Esophagus muscularis mucosa (tissue), 3 donors: ENCODE data around the gene R3HDM4.

ENCODE experiments used
- POLR2A ChIP-seq: fragments of 450-650 bp; IDR thresholded peaks from one replicate; pipeline ENCODE4 v1.6.1; 2017; ENCODE audit warnings: antibody characterized with exemption, moderate library complexity, mild to moderate bottlenecking, low read depth
- POLR2AphosphoS5 ChIP-seq, 2 donors: sonication (generic); formaldehyde crosslinking; IDR thresholded peaks; one replicate each; pipeline ENCODE4 v1.6.1; 2017; ENCODE audit warnings: antibody characterized with exemption in 2 of 2
- TF ChIP-seq, protein P1 (sequence below), 3 experiments: fragments of 200-600 bp in 2 of 3; fragments of 450-650 bp in 1 of 3; sonication (generic) in 2 of 3; IDR thresholded peaks; one replicate each; pipeline ENCODE4 v1.5.1; 2017 to 2019; ENCODE audit warnings: antibody characterized with exemption in 3 of 3, mild to moderate bottlenecking in 2 of 3, moderate library complexity in 1 of 3

GRCh38 chr19:953445-954271, 40.6 kb upstream of the R3HDM4 start:
- no peak for TF ChIP-seq POLR2AphosphoS5 (IDR thresholded peaks at IDR 0.05)
- TF ChIP-seq, protein P1, sequence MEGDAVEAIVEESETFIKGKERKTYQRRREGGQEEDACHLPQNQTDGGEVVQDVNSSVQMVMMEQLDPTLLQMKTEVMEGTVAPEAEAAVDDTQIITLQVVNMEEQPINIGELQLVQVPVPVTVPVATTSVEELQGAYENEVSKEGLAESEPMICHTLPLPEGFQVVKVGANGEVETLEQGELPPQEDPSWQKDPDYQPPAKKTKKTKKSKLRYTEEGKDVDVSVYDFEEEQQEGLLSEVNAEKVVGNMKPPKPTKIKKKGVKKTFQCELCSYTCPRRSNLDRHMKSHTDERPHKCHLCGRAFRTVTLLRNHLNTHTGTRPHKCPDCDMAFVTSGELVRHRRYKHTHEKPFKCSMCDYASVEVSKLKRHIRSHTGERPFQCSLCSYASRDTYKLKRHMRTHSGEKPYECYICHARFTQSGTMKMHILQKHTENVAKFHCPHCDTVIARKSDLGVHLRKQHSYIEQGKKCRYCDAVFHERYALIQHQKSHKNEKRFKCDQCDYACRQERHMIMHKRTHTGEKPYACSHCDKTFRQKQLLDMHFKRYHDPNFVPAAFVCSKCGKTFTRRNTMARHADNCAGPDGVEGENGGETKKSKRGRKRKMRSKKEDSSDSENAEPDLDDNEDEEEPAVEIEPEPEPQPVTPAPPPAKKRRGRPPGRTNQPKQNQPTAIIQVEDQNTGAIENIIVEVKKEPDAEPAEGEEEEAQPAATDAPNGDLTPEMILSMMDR (IDR thresholded peaks at IDR 0.05), result no peak
- no peak for TF ChIP-seq POLR2A
